NOMO-1 (cell line): ENCODE data around the gene L3MBTL4.
"Not testable (repeated sequence)": the region's sequence is repeated elsewhere in the genome, so short reads cannot be mapped to it uniquely, and the experiment has no call there.

Source experiments
- DNase-seq, 2 experiments: peaks; one replicate each; lab custom pipeline; 2025; ENCODE audit not compliant: unreplicated experiment in 2 of 2; lab: John Stamatoyannopoulos, UW

L3MBTL4 gene

DNA sequence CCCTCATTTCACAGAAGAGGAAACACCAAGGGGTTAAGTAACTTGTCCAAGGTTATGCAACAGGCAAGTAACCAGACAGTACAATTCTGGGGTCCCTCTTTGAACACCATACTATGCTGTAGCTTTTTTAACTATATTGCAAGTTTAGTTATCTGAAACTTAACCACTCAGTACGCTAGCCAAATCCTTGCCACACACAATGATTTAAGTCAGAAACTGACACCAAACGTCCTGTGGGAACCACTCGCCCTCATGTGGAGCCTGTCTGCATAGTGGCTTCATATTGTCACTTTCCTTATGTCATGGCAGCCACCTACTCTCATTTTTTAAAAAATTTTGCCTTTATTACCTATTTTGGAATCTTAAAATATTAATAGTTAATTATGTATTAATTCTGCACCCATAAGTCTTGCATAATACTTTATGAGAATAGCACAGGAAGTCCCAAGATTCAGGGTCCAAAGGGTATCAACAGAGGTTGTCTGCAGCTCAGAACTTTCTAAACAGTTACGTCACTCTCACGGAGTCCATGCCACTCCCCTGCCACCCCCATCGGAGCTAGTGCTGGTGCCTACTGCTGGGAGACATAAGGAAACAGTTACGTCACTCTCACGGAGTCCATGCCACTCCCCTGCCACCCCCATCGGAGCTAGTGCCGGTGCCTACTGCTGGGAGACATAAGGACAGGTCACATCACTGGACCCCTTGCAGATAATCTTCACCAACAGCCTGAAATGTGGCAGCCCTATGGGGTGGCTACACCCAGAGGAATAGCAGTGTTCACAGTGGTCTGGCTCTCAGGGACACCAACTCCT, 99.0 kb downstream of the L3MBTL4 start:
- DNase-seq = peak in 1 of 2 experiments; percentile 54

- no peak for DNase-seq
These were observed 101.3 kb downstream of the L3MBTL4 start for GRCh38 chr18:6313415-6313814.

DNA sequence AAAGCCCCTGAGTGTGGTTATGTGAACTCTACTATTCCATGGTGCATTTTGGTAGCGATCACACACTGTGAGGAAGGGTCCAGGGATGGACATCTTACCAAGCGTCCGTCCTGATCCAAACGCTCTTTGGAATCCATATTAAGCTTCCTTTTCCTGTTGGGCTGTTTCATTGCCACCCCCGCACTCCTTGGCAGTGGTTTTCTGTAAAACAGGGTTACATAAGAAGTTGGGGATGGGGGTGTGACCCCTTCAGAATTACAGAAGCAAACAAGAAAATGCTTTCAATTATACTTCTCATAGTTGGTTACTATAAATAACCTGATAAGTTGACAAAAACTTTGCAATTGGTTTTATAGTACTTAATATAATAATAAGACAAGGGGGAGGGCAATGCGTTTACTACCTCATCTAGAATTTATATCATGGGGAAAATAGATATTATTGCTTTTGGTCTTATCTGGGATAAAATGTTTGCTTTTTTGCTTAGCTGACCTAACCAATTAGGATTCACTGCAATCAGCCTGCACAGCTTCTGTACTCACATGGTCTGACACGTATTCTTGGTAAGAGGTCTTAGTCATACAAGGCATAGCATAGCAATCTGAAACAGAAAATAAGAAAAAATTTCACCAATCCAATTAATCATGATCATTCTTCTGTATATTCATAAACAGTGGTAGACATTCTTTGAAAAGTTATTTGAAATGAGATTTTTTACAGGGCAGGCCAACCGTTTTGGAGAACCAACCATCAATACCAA, 103.1 kb downstream of the L3MBTL4 start:
- DNase-seq = no peak

GRCh38 chr18:6310714-6311113, 104.0 kb downstream of the L3MBTL4 start:
- no peak for DNase-seq

GRCh38 chr18:6297875-6298274, 116.8 kb downstream of the L3MBTL4 start:
- DNase-seq = no peak

DNA sequence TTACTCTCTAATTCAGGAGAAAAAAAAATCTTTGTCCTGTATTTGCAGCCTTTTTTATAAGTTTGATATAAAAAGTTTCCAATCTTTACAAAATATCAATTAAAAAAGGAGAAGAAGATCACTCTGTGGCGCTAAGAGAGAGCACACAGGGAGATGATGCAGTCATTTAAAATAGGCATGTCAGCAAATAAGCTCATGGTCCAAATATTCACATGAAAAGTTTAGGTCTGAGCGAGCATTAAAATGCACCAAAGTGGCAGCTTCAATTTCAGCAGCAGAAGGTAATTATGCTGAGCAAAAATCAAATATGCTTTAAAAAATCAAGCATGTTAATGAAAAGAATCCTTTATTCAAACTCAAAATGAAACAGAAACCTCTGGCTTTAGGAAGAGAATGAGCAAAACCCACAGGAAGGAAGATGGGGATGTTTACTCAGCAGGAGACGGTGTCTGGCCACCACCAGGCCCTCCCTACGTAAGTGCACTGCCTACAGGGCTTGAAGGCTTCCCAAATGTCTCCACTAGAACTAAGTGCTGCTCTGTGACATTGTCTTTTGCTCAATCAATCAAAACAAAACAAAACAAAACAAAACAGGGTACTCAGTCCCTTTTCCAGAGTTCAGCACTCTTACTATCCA, 120.4 kb downstream of the L3MBTL4 start:
- DNase-seq = no peak

- DNase-seq = no peak
These were observed 124.9 kb downstream of the L3MBTL4 start for GRCh38 chr18:6289843-6290242.

DNA sequence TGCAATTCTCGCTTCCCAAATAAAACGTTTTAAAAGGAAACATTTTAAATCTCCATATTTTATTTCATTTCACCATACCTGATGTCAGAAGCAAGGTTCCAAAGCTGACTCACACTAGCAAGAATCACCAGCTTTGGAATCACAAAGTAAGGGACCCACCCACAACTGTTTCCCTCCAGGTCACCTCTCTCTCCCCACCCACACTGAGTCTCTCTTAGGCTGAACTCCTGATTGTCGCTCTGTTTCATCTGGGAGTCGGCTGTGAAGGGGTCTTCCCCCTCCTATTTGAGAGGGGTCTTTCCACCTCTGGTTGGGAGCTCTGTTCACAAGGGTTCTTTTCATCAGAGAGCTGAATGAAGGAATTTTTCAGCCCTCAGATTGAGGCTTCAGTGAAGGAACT, 128.1 kb downstream of the L3MBTL4 start:
- no peak for DNase-seq

DNA sequence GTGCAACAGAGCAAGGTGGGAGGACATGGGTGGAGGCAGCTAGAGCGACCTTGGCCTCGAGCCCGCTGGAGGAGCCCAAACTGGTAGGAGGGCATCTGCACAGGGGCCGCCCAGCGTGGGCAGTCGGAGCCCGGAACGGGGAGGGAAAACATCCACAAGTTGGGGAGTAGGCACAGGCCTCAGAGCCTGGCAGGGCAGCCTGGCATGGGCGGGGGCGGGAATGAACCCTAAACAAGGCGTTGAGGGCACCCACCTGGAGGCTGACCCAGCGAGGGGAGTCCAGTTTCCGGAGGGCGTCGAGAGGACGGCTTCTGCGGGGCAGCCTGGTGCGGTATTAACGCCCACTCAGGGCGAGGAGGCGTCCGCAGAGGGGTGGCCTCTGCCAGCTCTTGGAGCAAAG, 129.9 kb downstream of the L3MBTL4 start:
- DNase-seq = no peak

DNA sequence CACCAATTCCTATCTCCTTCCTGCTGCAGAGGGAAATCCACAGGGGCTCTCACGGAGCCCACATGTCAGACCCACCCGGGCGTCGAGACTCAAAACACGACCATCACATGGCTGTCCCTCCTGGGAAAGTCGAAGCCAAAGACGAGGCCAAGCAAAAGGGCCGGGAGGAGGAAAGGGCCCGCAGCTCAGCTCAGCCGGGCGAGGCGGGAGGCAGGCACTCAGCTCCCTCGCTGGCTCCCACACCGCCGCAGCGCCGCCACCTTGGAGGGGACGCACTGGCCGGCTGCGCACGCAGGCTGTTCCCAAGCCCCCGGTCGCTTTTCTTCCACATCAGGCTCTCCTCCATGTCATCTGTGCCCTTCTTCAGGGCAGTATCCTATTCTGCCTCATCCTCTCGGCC, 130.4 kb downstream of the L3MBTL4 start:
- DNase-seq = no peak

DNA sequence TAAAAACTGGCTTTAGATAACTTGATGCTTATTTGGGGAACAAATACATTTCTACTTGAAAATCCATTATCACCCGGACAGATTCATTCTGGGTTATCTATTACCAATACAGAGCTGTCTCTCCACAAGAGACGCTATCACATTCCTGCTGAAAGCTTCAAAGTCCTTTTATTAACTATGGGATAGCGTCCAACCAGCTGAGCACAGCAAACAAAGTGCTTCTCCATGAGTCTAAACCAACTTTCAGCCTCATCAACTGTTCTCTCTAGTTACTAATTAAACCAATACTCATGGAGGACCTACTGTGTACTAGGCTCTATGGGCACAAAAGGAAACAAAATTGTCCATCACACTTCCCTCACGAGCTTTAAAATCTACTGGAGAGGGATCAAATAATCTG, 132.8 kb downstream of the L3MBTL4 start:
- no peak for DNase-seq

DNA sequence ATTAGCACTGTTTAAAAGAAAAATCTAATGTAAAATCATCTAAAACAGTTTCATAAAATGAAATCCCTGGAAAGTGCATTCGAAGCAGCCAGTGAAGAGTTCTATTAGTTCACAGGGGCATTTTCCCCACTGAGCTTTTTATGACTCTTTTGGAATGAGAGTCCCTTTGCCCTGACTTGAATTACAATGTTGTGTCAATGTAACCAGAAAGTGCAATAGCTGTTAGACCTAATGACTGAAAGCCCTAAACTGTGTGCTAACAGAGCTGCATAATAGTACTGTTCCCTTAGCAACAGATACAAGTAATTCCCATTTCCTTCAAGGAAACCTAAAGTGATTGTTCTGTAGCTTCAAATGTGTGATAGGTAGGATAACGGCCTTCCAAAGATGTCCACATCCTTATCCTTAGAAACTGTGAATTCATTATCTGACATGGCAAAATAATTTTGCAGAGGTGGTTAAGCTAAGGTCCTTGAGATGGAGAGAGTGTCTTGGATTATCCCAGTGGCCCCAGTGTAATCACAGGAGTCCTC, 134.4 kb downstream of the L3MBTL4 start:
- no peak for DNase-seq

- DNase-seq = no peak
These were observed 135.4 kb downstream of the L3MBTL4 start for GRCh38 chr18:6279308-6279707.

DNA sequence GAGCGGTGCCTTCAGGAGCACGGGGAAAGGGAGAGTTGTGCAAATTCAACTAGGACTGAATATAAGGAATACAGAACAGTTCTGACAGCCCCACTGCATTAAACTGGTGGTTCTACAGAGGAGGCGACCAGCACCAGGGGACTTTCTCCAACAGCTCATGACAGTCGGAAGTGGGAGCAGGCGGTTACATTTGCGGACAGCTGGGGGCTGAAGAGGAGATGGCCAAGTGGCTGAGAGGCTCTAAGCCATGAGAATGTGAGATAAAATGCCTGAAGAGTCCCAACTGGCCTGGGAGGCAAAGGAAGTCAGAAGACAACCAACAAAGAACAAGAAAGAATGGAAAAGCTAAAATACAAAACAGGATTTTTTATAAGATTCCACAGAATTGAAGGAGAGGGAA, 141.3 kb downstream of the L3MBTL4 start:
- no peak for DNase-seq

- DNase-seq = not testable (repeated sequence)
These were observed 142.6 kb downstream of the L3MBTL4 start for GRCh38 chr18:6272144-6272543.

DNA sequence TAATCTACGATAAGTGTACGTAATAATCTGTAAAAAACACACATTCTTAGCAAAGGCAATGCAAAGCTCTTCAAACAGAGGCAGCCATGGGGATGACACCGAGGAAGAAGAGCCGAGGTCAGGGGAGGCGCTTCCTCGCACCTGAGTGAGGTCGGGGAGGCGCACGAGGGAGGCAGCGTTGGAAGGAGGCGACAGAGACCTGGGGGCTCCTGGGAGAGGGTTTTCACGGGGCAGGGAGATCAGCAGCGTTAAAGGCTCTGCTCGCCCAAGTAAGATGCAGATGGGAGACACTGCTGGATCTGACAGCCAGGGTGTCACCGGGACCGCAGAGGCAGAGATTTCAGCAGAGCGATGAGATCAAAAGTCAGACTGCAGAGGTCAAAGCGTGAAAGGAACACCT, 143.1 kb downstream of the L3MBTL4 start:
- DNase-seq = no peak

GRCh38 chr18:6270771-6271216, 143.9 kb downstream of the L3MBTL4 start:
- DNase-seq = peak in 1 of 2 experiments; percentile 24

GRCh38 chr18:6269660-6270332, 144.9 kb downstream of the L3MBTL4 start:
- no peak for DNase-seq

DNA sequence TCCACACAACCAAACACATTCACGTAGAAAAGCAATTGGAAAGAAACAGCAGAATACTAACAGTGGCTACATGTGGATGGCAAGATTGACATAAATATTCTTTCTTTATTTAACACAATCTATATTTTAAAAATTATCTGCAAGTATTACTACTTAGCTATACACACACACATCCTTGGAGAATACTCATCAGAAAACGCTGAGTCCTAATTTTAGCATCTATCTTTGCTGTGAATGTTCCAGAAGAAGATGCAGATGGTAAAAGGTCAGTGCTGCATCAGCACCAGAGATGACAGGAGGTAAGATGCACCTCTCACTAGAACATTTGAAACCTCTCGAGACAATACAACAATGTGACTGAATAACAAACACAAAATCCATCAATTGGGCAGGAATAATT, 148.5 kb downstream of the L3MBTL4 start:
- DNase-seq = no peak

DNA sequence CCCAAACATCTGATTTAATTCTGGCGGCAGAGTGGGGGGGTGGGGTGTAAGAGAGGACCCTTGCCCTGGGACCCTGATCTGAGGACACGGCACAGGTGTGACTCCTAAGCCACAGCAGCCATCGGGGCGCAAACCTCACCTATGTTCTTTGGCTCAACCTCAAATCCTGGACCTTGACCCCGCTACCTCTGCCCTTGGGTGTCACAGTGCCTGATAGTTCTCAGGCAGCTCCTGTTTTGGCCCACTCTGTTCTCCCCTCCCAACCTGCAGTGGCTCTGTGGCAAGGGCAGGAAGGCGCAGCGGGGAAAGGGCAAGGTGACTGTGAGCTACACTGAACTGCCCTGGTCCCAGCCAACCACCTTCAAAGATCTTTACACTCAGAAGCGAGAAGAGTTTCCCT, 152.8 kb downstream of the L3MBTL4 start:
- DNase-seq = no peak

DNA sequence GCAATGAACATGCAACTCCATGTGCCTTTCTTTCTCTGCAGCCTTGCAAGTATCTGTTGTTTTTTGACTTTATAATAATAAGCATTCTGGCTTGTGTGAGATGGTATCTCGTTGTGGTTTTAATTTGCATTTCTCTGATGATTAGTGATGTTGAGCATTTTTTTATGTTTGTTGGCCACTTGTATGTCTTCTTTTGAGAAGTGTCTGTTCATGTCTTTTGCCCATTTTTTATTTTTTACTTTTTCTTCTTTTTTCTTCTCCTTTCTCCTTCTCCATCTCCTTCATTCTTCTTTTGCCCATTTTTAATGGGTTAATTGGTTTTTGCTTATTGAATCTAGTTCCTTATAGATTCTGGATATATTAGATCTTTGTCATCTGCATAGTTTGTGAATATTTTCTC, 155.4 kb downstream of the L3MBTL4 start:
- DNase-seq = not testable (repeated sequence)
